ENCODE measurements around the gene VWA3B.
"Not testable (repeated sequence)": the region's sequence is repeated elsewhere in the genome, so short reads cannot be mapped to it uniquely, and the experiment has no call there.

The VWA3B gene

GRCh38 chr2:98299211-98299905 is 212.4 kb downstream of the VWA3B start:
- DNase-seq (ENCODE audit: low spot score), result no peak

DNA sequence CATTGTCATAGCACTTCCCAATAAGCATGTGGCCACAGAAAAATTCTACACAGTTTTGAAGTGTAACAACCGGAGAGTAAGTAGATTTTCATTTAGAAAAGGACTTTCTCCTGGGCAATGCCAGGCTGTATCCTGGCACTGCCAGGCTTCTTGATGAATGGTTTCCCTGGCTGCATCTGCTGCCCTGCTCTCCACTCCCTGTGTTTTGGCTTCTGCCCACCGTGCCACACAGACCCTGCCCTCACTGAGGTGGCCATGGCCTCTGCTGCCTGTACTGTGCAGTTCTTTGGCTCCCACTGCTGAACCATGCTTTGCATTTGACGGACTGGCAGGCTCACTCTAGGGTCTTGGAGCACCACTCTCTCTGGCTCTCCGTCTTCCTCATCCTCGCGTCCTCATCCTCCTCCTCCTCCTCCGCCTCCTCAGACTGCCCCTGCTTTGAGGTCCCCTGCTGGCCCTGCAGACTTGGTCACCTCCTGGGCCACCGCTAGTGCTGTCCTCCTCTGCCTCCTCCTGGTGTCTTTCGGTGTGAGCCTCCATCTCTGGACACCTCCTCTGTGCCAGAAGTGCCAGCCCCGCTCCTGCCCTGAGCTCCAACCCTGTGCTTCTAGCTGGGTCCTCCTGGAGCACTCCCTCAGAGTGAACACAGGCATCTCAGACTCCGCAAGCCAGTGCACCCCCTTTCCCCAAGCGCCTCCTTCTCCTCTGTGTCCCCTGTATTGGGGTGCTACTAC is 213.3 kb downstream of the VWA3B start:
- no peak for DNase-seq (ENCODE audit: low spot score)

GRCh38 chr2:98301469-98301868 is 214.5 kb downstream of the VWA3B start:
- no peak for DNase-seq (ENCODE audit: low spot score)

GRCh38 chr2:98307131-98307696 is 220.2 kb downstream of the VWA3B start:
- DNase-seq (ENCODE audit: low spot score), result not testable (repeated sequence)

- no peak for DNase-seq (ENCODE audit: low spot score)
These were observed 221.1 kb downstream of the VWA3B start for GRCh38 chr2:98308068-98308467.

DNA sequence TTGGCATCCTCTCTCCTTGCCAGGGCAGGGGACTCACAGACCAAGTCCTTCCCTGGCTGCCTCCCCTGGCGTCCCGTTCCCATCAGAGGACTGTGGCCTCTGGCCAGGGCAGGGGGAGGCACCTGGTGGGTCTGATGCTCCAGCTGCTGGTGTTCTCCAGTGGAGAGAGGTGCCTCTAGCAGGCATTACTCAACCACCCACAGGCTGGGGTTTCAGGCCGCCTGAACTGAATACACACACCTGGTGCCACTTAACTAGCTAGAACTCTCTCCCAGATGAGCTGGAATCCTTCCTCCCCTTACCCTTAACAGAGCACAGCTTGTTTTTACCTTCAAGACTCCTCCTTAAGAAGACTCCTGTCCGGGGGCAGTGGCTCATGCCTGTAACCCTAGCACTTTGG is 221.6 kb downstream of the VWA3B start:
- no peak for DNase-seq (ENCODE audit: low spot score)

GRCh38 chr2:98309580-98309979 is 222.6 kb downstream of the VWA3B start:
- no peak for DNase-seq (ENCODE audit: low spot score)

- DNase-seq (ENCODE audit: low spot score), result no peak
These were observed 223.0 kb downstream of the VWA3B start for GRCh38 chr2:98310010-98310409.

GRCh38 chr2:98311090-98311489 is 224.1 kb downstream of the VWA3B start:
- DNase-seq (ENCODE audit: low spot score), result no peak

GRCh38 chr2:98311771-98312545 is 225.0 kb downstream of the VWA3B start:
- DNase-seq (ENCODE audit: low spot score), result no peak

GRCh38 chr2:98313492-98314250 is 226.7 kb downstream of the VWA3B start:
- no peak for DNase-seq (ENCODE audit: low spot score)

- DNase-seq (ENCODE audit: low spot score), result no peak
These were observed 227.3 kb downstream of the VWA3B start for GRCh38 chr2:98314251-98314650.

GRCh38 chr2:98315957-98316356 is 229.0 kb downstream of the VWA3B start:
- DNase-seq (ENCODE audit: low spot score), result no peak

DNA sequence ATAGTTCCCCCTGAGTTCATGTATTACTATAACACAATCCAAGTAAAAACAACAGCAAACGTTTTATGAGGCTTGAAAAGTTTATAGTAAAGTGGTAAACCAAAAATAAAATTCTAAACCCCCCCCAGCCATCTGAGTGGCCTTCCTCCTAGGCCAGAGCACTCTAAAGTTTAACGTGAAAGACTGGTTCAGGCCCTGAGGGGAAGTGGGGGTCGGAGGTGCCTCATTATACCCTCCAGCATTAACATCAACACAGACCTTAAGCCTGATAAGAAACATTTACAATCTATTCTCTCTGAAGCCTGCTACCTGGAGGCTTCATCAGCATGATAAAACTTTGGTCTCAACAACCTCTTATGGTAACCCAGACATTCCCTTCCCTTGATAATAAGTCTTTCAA is 230.2 kb downstream of the VWA3B start:
- no peak for DNase-seq (ENCODE audit: low spot score)

DNA sequence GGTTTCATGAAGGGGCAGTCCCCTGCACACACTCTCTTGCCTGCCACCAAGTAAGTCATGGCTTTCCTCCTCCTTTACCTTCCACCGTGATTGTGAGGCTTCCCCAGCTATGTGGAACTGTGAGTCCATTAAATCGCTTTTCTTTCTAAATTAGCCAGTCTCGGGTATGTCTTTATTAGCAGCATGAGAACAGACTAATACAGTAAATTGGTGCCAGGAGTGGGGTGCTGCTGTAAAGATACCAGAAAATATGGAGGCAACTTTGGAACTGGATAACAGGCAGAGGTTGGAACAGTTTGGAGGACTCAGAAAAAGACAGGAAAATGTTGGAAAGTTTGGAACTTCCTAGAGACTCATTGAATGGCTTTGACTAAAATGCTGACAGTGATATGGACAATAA is 233.2 kb downstream of the VWA3B start:
- not testable (repeated sequence) for DNase-seq (ENCODE audit: low spot score)

- no peak for DNase-seq (ENCODE audit: low spot score)
These were observed 237.2 kb downstream of the VWA3B start for GRCh38 chr2:98324181-98324580.

DNA sequence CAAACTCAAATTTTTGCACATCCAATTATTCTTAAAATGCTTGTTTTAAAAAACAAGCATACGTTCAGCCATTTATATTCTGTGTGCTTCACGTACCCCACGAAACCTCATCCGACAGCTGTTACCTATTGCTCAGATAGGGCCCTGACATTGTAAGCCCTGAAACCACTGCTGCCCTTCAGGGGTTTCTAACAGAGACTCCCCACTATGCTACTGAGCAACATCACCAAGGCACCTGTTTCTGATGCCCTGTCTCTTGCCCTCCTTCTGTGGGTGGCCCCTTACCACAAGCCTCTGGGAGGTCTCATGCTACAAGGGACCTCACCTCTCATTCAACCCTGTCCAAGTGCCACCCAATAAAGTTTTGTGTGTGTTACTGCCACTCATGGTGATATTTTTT is 240.8 kb downstream of the VWA3B start:
- no peak for DNase-seq (ENCODE audit: low spot score)

DNA sequence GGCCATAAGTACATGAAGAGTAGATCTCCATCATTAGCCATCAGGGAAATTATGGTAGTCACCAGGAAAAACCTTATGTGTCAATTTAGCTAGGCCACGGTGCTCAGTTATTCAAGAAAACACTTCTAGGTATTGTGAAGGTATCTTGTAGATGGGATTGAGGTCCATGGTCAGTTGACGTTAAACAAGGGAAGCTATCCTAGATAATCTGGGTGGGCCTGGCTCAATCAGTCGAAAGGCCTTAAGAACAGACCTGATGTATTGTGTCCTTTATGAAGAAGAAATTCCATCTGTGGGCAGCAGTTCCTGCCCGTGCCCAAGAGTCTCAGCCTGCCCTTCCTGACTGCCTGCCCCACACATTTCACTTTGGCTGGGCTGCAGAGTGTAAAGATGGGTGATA is 242.6 kb downstream of the VWA3B start:
- no peak for DNase-seq (ENCODE audit: low spot score)

DNA sequence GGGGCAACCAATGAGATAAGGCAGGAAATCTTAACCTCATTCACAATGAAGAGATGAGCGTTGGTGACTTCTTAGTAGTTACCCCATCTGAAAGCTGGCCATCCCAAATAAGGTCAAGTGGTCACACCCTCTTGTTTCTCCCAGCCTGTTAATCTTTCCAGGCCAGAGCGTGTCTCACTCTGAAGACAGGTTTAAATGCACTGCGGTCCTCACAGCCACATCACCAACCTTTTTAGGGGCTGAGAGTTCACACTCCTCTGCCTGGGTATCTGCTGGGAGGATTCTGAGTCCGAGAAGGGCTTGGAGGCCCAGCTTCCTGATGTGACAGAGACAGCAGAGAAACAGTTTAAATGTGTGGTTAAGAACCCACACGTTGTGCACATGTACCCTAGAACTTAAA is 246.0 kb downstream of the VWA3B start:
- DNase-seq (ENCODE audit: low spot score), result no peak

GRCh38 chr2:98333922-98334321 is 247.0 kb downstream of the VWA3B start:
- DNase-seq (ENCODE audit: low spot score), result no peak

DNA sequence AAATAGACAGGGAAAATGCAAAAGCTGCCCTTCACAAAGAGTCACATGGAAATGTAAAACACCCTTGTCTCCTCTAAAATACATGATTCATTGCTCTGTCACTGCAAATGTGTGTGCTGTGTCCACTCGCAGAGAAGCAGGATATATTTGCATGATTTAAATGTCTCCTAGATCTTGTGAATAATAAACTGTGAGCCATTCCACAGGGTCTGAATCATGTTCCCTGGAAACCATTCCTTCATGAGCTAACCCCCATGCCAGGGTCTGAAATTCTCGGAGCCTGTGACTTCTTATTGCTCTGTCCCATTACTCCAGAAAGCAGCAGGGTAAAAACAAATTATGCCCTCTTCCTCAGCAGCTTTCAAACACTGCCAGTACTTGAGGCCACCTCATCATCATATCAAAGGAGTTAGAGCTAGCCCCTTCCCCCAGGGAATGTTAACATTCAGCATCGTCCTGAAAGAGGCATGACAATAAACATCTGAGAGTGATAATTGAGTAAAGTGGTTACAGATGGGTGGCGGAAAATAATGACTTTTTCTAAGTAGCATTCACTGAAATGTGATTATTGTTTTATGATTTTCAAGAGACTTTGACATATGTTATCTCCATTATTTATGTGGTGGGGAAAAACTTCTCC is 247.6 kb downstream of the VWA3B start:
- no peak for DNase-seq (ENCODE audit: low spot score)

Measured in NAMALWA (cell line).